Breast epithelium (tissue), 3 donors: Measurements from ENCODE around the gene PSME4.

Source experiments
- POLR2A ChIP-seq: fragments of 450-650 bp; IDR thresholded peaks from one replicate; pipeline ENCODE4 v1.6.1; 2016; ENCODE audit warnings: antibody characterized with exemption, mild to moderate bottlenecking, moderate library complexity
- TF ChIP-seq, protein P1 (sequence below), 3 donors: fragments of 450-650 bp; IDR thresholded peaks; one replicate each; pipeline ENCODE4 v1.5.1; 2016 to 2017; ENCODE audit warnings: antibody characterized with exemption in 3 of 3, mild to moderate bottlenecking in 3 of 3, moderate library complexity in 3 of 3

DNA sequence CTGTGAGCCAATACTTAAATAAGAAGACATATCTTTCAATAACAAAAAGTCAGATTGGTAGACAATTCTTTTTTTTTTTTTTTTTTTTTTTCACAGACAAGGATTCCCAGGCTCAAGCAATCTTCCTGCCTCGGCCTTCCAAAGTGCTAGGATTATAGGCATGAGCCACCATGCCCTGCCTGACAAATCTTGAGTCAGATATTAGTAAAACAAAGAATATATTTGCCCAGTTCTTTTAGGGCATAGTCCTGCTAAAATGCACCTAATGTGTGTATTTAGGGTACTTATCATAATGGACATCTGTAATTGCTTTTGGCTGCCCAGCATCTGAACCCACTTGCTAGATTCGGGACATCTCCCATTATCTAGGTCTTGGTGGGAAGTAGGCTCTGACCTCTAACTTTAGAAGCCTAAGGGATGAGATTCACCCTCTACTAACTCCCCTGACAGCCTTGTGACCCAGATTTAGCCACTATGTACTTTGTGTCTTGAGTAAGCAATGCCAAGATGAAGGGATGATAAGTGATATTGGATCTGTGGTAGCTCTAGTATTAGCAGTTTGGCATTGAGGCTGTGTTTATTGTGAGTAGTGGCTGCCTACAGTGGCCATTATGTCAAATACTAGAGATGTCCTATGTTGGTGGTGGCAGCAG lies 18.5 kb upstream of the PSME4 start:
- TF ChIP-seq, protein P1, sequence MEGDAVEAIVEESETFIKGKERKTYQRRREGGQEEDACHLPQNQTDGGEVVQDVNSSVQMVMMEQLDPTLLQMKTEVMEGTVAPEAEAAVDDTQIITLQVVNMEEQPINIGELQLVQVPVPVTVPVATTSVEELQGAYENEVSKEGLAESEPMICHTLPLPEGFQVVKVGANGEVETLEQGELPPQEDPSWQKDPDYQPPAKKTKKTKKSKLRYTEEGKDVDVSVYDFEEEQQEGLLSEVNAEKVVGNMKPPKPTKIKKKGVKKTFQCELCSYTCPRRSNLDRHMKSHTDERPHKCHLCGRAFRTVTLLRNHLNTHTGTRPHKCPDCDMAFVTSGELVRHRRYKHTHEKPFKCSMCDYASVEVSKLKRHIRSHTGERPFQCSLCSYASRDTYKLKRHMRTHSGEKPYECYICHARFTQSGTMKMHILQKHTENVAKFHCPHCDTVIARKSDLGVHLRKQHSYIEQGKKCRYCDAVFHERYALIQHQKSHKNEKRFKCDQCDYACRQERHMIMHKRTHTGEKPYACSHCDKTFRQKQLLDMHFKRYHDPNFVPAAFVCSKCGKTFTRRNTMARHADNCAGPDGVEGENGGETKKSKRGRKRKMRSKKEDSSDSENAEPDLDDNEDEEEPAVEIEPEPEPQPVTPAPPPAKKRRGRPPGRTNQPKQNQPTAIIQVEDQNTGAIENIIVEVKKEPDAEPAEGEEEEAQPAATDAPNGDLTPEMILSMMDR (IDR thresholded peaks at IDR 0.05) = no peak
- TF ChIP-seq POLR2A = no peak
